Stimulated activated CD4-positive, alpha-beta T cell treated with anti-CD3 and anti-CD28 coated beads, TNF-alpha, amount 100 ng/mL, for 1 hour (primary cell): ENCODE measurements around the gene BZW1.

ENCODE experiments used
- DNase-seq, 3 donors: peaks; one replicate each; pipeline ENCODE4 v3.0.0-alpha.2; 2020; ENCODE audit warnings: low read depth in 3 of 3, low spot score in 1 of 3

BZW1 gene

DNA sequence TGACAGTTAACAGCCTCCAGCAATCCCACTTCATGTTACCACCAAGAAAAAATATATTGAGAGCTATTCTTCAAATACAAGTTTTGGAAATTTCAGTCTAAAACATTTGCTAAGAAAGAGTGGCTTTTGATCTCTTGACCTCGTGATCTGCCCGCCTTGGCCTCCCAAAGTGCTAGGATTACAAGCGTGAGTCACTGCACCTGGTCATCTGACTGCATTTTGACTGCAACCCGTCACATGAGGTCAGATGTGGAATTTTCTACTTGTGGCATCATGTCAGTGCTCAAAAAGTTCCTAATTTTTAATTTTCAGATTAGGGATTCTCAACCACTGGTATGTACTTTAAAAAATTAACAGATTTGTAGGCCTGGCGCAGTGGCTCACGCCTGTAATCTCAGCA, 61.9 kb downstream of the BZW1 start:
- no peak for DNase-seq
